Ascending aorta (tissue), 2 donors: ENCODE results near the gene NCK2. TPM values are rescaled to one million over a fixed set of nuclear protein-coding genes. Genes with fewer than 3 reads are reported as not detected.

ENCODE experiments used
- DNase-seq, 2 donors: peaks; one replicate each; pipeline ENCODE4 v3.0.0-alpha.2; 2019; ENCODE audit warnings: low spot score in 2 of 2
- H3K27ac ChIP-seq, 2 donors: fragments of 200-600 bp; sonication (generic); one replicate each; pipeline ENCODE4 v1.5.1; 2016 to 2017; ENCODE audit warnings: mild to moderate bottlenecking in 1 of 2
- H3K27me3 ChIP-seq: fragments of 200-600 bp; sonication (generic); one replicate; pipeline ENCODE4 v1.5.1; 2017
- H3K36me3 ChIP-seq, 2 donors: fragments of 200-600 bp; sonication (generic); one replicate each; pipeline ENCODE4 v1.5.1; 2016
- H3K4me1 ChIP-seq, 2 donors: fragments of 200-600 bp; sonication (generic); one replicate each; pipeline ENCODE4 v1.5.1; 2016 to 2017; ENCODE audit warnings: mild to moderate bottlenecking in 1 of 2
- H3K4me3 ChIP-seq, 2 donors: fragments of 200-600 bp; sonication (generic); one replicate each; pipeline ENCODE4 v1.5.1; 2016 to 2017; ENCODE audit warnings: mild to moderate bottlenecking in 1 of 2
- H3K9me3 ChIP-seq, 2 donors: fragments of 200-600 bp; sonication (generic); one replicate each; pipeline ENCODE4 v1.5.1; 2016
- CTCF ChIP-seq, 3 experiments: fragments of 200-600 bp in 2 of 3; fragments of 450-650 bp in 1 of 3; sonication (generic) in 2 of 3; IDR thresholded peaks; one replicate each; pipeline ENCODE4 v1.5.1; 2016 to 2019; ENCODE audit warnings: antibody characterized with exemption in 3 of 3, mild to moderate bottlenecking in 1 of 3, moderate library complexity in 1 of 3
- intact Hi-C: fragments of 100-400 bp; cut with DNase I; formaldehyde crosslinking; loops from one replicate; pipeline ENCODE4 v1.15.1; 2023
- total RNA-seq: library from RNA; depleted of rRNA; stranded (reverse); fragments of >200 nt; gene quantifications from one replicate; pipeline ENCODE4 v1.1.0, GENCODE V29; 2016

NCK2 gene
- total RNA-seq = 57.6 TPM

GRCh38 chr2:105744909-105745853 is at the start of gene NCK2:
TSS of gene NCK2 (plus strand) at chr2:105744912. CDS start at chr2:105855064, 110,152 bp downstream.
- peak within 1 kb of the TSS; percentile 89 to 94 for H3K27ac ChIP-seq
- intact Hi-C loops = loop anchor here (2.0 to 5.0 kb wide), 6 partner anchors 37 to 447 kb away; partner anchors contain the start of gene UXS1
- TF ChIP-seq CTCF (IDR thresholded peaks at IDR 0.05) = no peak
- peak within 1 kb of the TSS; percentile 77 to 100 for H3K4me3 ChIP-seq
- DNase-seq = no peak
- H3K27me3 ChIP-seq = no peaks in the 10 kb centered on the region
- H3K9me3 ChIP-seq = no peaks in the 10 kb centered on the region
- H3K4me1 ChIP-seq = peaks cover 7 to 23% of the 10 kb centered on the region in 2 donors
- H3K36me3 ChIP-seq = no peaks in the 10 kb centered on the region

- Histone ChIP-seq H3K4me1 (no peaks in the 10 kb centered on the region), H3K27me3 (no peaks in the 10 kb centered on the region), H3K36me3 (no peaks in the 10 kb centered on the region), H3K9me3 (no peaks in the 10 kb centered on the region), H3K4me3 (no peak overlapping the region), H3K27ac (no peak overlapping the region)
- DNase-seq = no peak
- no peak for TF ChIP-seq CTCF (IDR thresholded peaks at IDR 0.05)
- intact Hi-C loops = no loop called here
These were observed 46.8 kb upstream of the NCK2 start for GRCh38 chr2:105697781-105698449.

GRCh38 chr2:105698820-105699219 is 45.9 kb upstream of the NCK2 start:
- Histone ChIP-seq H3K27ac (no peak overlapping the region), H3K4me3 (no peak overlapping the region), H3K4me1 (no peaks in the 10 kb centered on the region), H3K9me3 (no peaks in the 10 kb centered on the region), H3K27me3 (no peaks in the 10 kb centered on the region), H3K36me3 (no peaks in the 10 kb centered on the region)
- intact Hi-C loops = no loop called here
- TF ChIP-seq CTCF (IDR thresholded peaks at IDR 0.05) = no peak
- DNase-seq = no peak

- H3K4me1 ChIP-seq = no peaks in the 10 kb centered on the region
- no peaks in the 10 kb centered on the region for H3K36me3 ChIP-seq
- DNase-seq = no peak
- TF ChIP-seq CTCF (IDR thresholded peaks at IDR 0.05) = no peak
- no peaks in the 10 kb centered on the region for H3K9me3 ChIP-seq
- H3K4me3 ChIP-seq = no peak overlapping the region
- intact Hi-C loops = no loop called here
- no peaks in the 10 kb centered on the region for H3K27me3 ChIP-seq
- no peak overlapping the region for H3K27ac ChIP-seq
These were observed 43.7 kb upstream of the NCK2 start for GRCh38 chr2:105701042-105701441.

- Histone ChIP-seq H3K36me3 (no peaks in the 10 kb centered on the region), H3K4me3 (no peak overlapping the region), H3K27me3 (no peaks in the 10 kb centered on the region), H3K27ac (no peak overlapping the region), H3K4me1 (no peaks in the 10 kb centered on the region), H3K9me3 (no peaks in the 10 kb centered on the region)
- DNase-seq = no peak
- TF ChIP-seq CTCF (IDR thresholded peaks at IDR 0.05) = no peak
- intact Hi-C loops = no loop called here
These were observed 36.0 kb upstream of the NCK2 start for GRCh38 chr2:105708697-105709096.
